ENCODE measurements around the gene LIG3.

DNA sequence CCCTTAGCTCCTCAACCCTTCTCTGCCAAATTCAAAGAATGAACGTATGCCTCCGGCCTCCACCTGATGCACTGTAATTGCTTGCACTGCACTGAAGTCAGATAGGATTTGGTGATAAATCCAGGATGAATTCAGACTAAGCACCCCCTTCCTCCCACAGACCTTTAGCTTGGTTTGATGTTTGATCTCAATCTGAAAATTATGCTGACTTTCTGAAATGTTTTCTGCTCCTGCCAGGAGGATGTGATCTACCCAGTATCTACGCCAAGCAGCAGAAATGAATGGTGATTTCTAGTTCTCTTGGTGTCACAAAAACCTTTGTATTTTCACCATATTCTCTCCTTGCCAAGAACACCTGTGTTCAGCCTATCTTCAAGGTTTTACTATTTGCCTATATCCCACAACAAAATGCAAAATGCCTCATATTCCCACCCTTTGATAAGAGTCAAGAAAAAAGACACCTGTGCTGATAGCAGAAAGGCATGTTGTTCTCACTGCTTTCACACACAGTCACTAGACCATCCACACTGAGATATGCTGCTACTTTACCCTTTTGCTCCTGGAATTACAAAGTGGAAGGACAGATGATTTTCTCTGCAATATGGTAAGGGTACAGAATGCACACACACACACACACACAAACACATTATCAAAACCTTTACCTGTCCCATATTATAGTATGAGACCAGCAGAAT, 68.5 kb downstream of the LIG3 start:
- no peak for TF ChIP-seq POLR2AphosphoS5 (IDR thresholded peaks at IDR 0.05)
- TF ChIP-seq, protein P1, sequence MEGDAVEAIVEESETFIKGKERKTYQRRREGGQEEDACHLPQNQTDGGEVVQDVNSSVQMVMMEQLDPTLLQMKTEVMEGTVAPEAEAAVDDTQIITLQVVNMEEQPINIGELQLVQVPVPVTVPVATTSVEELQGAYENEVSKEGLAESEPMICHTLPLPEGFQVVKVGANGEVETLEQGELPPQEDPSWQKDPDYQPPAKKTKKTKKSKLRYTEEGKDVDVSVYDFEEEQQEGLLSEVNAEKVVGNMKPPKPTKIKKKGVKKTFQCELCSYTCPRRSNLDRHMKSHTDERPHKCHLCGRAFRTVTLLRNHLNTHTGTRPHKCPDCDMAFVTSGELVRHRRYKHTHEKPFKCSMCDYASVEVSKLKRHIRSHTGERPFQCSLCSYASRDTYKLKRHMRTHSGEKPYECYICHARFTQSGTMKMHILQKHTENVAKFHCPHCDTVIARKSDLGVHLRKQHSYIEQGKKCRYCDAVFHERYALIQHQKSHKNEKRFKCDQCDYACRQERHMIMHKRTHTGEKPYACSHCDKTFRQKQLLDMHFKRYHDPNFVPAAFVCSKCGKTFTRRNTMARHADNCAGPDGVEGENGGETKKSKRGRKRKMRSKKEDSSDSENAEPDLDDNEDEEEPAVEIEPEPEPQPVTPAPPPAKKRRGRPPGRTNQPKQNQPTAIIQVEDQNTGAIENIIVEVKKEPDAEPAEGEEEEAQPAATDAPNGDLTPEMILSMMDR (IDR thresholded peaks at IDR 0.05) = no peak
